ENCODE results near the gene JAM3.

DNA sequence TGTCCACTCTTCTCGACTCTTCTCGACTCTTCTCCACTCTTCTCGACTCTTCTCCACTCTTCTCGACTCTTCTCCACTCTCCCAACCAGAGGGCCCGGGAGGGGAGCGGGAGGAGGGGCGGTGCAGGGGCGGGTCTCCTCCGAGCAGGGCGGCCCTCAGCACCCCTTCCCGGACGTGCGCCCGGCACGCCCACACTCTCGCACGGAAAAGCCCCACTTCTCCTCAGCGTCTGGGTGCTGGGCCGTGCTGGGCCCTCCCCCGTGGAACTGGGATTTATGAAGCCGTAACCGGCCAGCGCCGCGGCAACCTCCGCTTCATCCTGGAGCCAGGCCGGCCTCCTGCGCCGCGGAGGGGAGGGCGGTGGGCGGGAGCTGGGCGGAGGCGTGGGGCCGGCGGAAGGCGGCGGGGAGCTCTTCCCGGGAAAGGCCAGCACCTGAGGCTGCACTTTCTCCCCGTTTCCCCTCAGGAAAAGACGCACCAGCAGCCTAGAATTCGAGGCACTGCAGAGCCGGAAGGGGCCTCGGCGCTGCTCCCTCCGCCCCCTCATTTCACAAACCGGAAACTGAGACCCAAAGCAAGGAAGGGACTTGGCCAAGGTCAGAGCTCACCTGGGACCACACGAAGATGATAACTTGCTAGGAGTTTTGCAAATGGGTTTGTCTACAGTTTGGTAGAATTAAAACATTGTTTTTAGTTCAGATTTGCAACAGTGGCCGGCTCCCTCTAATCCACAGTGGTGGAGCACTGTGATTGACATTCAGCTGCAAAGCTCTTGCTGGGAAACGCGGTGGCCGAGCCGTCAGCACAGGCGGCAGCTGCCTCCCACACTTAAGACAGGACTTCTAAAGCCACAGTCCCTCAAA lies 31.6 kb upstream of the JAM3 start:
- TF ChIP-seq DPF2 (IDR thresholded peaks at IDR 0.05) (no peak), SREBF2 (CRISPR knock-in tag; IDR thresholded peaks at IDR 0.05) (no peak), FOXJ3 (CRISPR knock-in tag; IDR thresholded peaks at IDR 0.05) (no peak), CTCF (IDR thresholded peaks at IDR 0.05 in 2 of 3, conservative IDR thresholded peaks at IDR 0.05 in 1 of 3; ENCODE audit: insufficient read depth in 2 of 3, low read depth in 1 of 3, low read length in 3 of 3) (no peak), ZNF143 (CRISPR knock-in tag; IDR thresholded peaks at IDR 0.05) (no peak), ATF7 (IDR thresholded peaks at IDR 0.05) (no peak), HNRNPK (IDR thresholded peaks at IDR 0.05; ENCODE audit: low read depth, low read length, poor library complexity, severe bottlenecking) (no peak), MLX (CRISPR knock-in tag; conservative IDR thresholded peaks at IDR 0.05) (no peak), PHF8 (IDR thresholded peaks at IDR 0.05; ENCODE audit: borderline replicate concordance, low read length) (no peak), RB1 (IDR thresholded peaks at IDR 0.05; ENCODE audit: low read depth) (no peak)
